WI38 (cell line): ENCODE data around the gene DAPL1.

Experiments
- H3K4me3 ChIP-seq: 2 replicates; pipeline ENCODE4 v1.5.1; 2011; ENCODE audit warnings: low read depth, mild to moderate bottlenecking, control low read depth, low read length
- CTCF ChIP-seq: IDR thresholded peaks from 2 replicates; pipeline ENCODE4 v1.5.1; 2012; ENCODE audit warnings: low read depth, mild to moderate bottlenecking, control low read depth, low read length

Gene DAPL1

GRCh38 chr2:158753641-158754611 lies 41.2 kb upstream of the DAPL1 start:
- peak; percentile 87 for TF ChIP-seq CTCF
- no peak overlapping the region for H3K4me3 ChIP-seq

DNA sequence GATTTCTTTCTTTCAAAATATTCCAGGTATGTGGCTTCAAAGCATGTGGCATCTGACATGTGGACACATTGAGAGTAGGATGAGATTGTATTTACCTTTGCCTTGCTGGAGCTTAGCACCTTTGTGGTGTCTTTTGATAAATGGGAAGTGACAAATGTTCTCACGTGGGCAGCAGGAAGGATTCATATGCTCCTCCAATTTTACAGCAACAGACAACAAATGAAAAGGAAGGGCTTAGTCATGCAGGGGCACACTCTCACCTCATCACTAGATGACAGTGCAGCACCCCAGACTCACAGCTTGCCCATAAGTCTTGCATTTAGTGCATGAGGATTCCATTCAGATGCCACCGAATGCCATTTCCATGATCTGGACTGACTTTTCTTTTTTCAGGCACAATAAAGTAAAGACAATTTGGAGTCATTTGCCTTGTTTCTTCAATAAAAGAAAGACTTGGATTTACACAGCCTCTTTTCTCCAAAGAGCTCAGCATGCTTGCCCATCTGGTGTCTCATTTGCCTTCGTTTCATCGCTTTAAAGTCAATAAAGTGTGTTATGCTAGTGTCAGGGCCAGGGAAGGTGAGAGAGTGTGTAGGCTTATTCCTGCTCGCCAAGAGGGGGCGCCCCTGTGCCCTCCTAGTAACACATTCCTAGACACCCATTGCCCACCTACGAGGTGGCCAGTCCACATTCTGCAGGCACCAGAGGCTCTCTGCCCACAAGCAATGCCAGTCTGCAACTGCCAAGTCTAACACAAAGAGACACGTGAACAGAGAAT lies 39.6 kb upstream of the DAPL1 start:
- no peak overlapping the region for H3K4me3 ChIP-seq
- TF ChIP-seq CTCF = peak; percentile 23; the same call in 1 of the 2 replicates

DNA sequence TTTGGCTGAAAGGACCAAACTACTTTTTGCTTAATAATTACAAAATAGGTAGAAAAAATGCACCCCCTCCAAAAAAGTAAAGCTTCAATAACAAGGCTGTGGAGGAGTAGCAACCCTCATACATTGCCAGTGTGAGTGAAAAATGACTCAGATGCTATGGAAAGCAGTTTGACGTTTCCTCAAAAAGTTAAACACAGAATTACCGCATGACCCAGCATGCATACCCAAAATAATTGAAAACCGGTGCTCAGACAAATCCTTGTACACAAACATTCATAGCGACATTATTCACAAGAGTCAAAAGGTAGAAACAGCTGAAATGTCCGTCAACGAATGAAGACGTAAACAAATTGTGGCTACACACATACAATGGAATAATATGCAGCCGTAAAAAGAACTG lies 38.8 kb upstream of the DAPL1 start:
- no peak for TF ChIP-seq CTCF
- no peak overlapping the region for H3K4me3 ChIP-seq

DNA sequence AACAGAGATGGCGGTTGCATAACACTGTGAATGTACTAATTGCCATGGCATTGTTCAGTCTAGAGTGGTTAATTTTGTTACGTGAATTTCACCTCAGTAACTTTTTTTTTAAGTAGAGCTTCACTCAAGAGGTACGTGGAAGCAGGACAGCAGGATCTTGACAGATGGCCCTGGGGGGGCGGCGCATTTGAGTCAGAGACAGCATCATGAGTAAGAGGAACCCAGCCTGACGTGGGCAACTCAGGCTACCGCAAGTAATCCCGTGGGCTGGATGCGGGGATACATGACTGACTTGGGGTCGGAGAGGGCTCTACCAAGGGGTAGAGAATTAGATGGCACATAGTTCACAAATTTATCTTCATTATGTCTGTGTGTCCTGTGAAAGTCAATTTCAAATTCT lies 38.1 kb upstream of the DAPL1 start:
- no peak overlapping the region for H3K4me3 ChIP-seq
- TF ChIP-seq CTCF = no peak

DNA sequence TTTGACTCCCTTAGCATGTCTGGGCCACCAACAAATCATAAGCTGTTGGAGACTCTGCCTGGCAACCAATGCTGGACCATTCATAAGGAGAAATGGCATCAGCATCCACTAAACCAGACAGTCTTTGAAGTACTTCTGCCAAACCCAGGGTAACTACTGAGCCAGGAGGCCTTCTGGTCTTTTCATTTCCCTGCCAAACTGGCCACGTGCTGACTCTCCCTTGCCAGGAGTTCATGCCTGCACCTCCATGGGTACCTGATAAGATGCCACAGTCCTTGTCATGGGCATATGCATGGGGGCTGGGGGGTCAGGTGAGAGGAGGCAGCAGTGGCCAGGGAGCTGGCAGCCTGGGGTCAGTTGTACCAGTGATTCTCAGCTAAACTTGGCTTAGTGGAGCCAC lies 34.2 kb upstream of the DAPL1 start:
- TF ChIP-seq CTCF = no peak
- H3K4me3 ChIP-seq = no peak overlapping the region

- no peak for TF ChIP-seq CTCF
- no peak overlapping the region for H3K4me3 ChIP-seq
Observed at GRCh38 chr2:158761621-158762020, 33.5 kb upstream of the DAPL1 start.

GRCh38 chr2:158762336-158762735 lies 32.8 kb upstream of the DAPL1 start:
- TF ChIP-seq CTCF = no peak
- H3K4me3 ChIP-seq = no peak overlapping the region
